Right atrium auricular region (tissue), 2 donors: ENCODE results near the gene HLA-E. TPM values are rescaled to one million over a fixed set of nuclear protein-coding genes. Genes with fewer than 3 reads are reported as not detected.
"Not testable (repeated sequence)": the region's sequence is repeated elsewhere in the genome, so short reads cannot be mapped to it uniquely, and the experiment has no call there.

Experiments
- DNase-seq: peaks from one replicate; pipeline ENCODE4 v3.0.0-alpha.2; 2019; ENCODE audit warnings: low spot score
- H3K27ac ChIP-seq, 2 donors: fragments of 200-600 bp; sonication (generic); 1 replicate in 1 of 2; 2 replicates in 1 of 2; pipeline ENCODE4 v1.5.1; 2016 to 2019
- H3K27me3 ChIP-seq, 2 donors: fragments of 200-600 bp; sonication (generic); one replicate each; pipeline versions ENCODE4 v1.5.1 to v1.6.0; 2017 to 2019
- H3K36me3 ChIP-seq: fragments of 200-600 bp; sonication (generic); one replicate; pipeline ENCODE4 v1.5.1; 2016
- H3K4me1 ChIP-seq, 2 donors: fragments of 200-600 bp; sonication (generic); one replicate each; pipeline versions ENCODE4 v1.5.1 to v1.6.0; 2017 to 2019
- H3K4me3 ChIP-seq, 2 donors: fragments of 200-600 bp; sonication (generic); 1 replicate in 1 of 2; 2 replicates in 1 of 2; pipeline ENCODE4 v1.5.1; 2017 to 2019; ENCODE audit warnings: mild to moderate bottlenecking in 1 of 2, moderate library complexity in 1 of 2
- H3K9me3 ChIP-seq, 2 donors: fragments of 200-600 bp; sonication (generic); one replicate each; pipeline ENCODE4 v1.5.1; 2019
- CTCF ChIP-seq, 2 donors: fragments of 200-600 bp; sonication (generic); IDR thresholded peaks; one replicate each; pipeline ENCODE4 v1.5.1; 2019; ENCODE audit warnings: antibody characterized with exemption in 2 of 2
- total RNA-seq, 2 donors: library from RNA; depleted of rRNA; stranded (reverse); fragments of >200 nt; gene quantifications; one replicate each; pipeline ENCODE4 v1.1.0, GENCODE V29; 2016

Gene HLA-E
- total RNA-seq, 2 donors from 2014 or later: 216 to 400 TPM

- Histone ChIP-seq H3K27ac (no peak overlapping the region), H3K9me3 (no peaks in the 10 kb centered on the region), H3K27me3 (no peaks in the 10 kb centered on the region), H3K36me3 (no peaks in the 10 kb centered on the region), H3K4me3 (no peak overlapping the region), H3K4me1 (no peaks in the 10 kb centered on the region)
- DNase-seq: no peak
- TF ChIP-seq CTCF (IDR thresholded peaks at IDR 0.05): no peak
Measured at GRCh38 chr6:30510419-30511168, 21.3 kb downstream of the HLA-E start.

GRCh38 chr6:30511169-30511546 is 21.8 kb downstream of the HLA-E start:
- Histone ChIP-seq H3K9me3 (no peaks in the 10 kb centered on the region), H3K27me3 (no peaks in the 10 kb centered on the region), H3K36me3 (no peaks in the 10 kb centered on the region), H3K4me3 (no peak overlapping the region), H3K4me1 (no peaks in the 10 kb centered on the region), H3K27ac (no peak overlapping the region)
- no peak for TF ChIP-seq CTCF (IDR thresholded peaks at IDR 0.05)
- DNase-seq: no peak

- H3K27ac ChIP-seq: no peak overlapping the region
- no peak for DNase-seq
- no peak for TF ChIP-seq CTCF (IDR thresholded peaks at IDR 0.05)
- no peak overlapping the region for H3K4me3 ChIP-seq
- H3K36me3 ChIP-seq: no peaks in the 10 kb centered on the region
- peaks cover 0 to 3% of the 10 kb centered on the region in 2 donors for H3K4me1 ChIP-seq
- no peaks in the 10 kb centered on the region for H3K27me3 ChIP-seq
- no peaks in the 10 kb centered on the region for H3K9me3 ChIP-seq
Measured at GRCh38 chr6:30513451-30513850, 24.1 kb downstream of the HLA-E start.

GRCh38 chr6:30515106-30515505 is 25.8 kb downstream of the HLA-E start:
- DNase-seq: no peak
- no peak for TF ChIP-seq CTCF (IDR thresholded peaks at IDR 0.05)
- Histone ChIP-seq H3K9me3 (no peaks in the 10 kb centered on the region), H3K27me3 (no peaks in the 10 kb centered on the region), H3K36me3 (no peaks in the 10 kb centered on the region), H3K4me1 (peaks cover 0 to 3% of the 10 kb centered on the region in 2 donors), H3K27ac (peak overlapping the region; percentile 83 to 85), H3K4me3 (no peak overlapping the region)

- DNase-seq: peak; percentile 97
- no peaks in the 10 kb centered on the region for H3K27me3 ChIP-seq
- no peak for TF ChIP-seq CTCF (IDR thresholded peaks at IDR 0.05)
- H3K36me3 ChIP-seq: no peaks in the 10 kb centered on the region
- peak overlapping the region; percentile 83 to 85 for H3K27ac ChIP-seq
- peaks cover 0 to 3% of the 10 kb centered on the region in 2 donors for H3K4me1 ChIP-seq
- no peaks in the 10 kb centered on the region for H3K9me3 ChIP-seq
- peak overlapping the region; percentile 42 to 54 for H3K4me3 ChIP-seq
Measured at GRCh38 chr6:30515944-30516753, 26.8 kb downstream of the HLA-E start.

DNA sequence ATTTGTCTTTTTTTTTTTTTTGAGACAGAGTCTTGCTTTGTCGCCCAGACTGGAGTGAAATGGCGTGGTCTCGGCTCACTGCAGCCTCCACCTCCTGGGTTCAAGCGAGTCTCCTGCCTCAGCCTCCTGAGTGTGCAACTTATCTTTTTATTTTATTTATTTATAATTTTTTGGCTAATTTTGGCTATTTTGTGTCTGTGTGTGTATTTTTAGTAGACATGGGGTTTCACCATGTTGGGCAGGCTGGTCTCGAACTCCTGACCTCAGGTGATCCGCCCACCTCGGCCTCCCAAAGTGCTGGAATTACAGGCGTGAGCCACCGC is 27.4 kb downstream of the HLA-E start:
- H3K9me3 ChIP-seq: not testable (repeated sequence)
- H3K27ac ChIP-seq: peak overlapping the region; percentile 83 to 85

GRCh38 chr6:30517767-30518504 is 28.6 kb downstream of the HLA-E start:
- H3K4me1 ChIP-seq, H3K9me3 ChIP-seq, H3K36me3 ChIP-seq, H3K4me3 ChIP-seq, DNase-seq, H3K27me3 ChIP-seq: not testable (repeated sequence)
- H3K27ac ChIP-seq: peak overlapping the region in 1 of 2 donors; percentile 8

More for the DNA sequence above, 27.4 kb downstream of the HLA-E start:
- not testable (repeated sequence) for H3K36me3 ChIP-seq, H3K27me3 ChIP-seq, DNase-seq, H3K4me1 ChIP-seq
- peak overlapping the region in 1 of 2 donors; percentile 54 for H3K4me3 ChIP-seq

GRCh38 chr6:30518505-30519145 is 29.3 kb downstream of the HLA-E start:
- not testable (repeated sequence) for H3K27ac ChIP-seq, H3K4me3 ChIP-seq, DNase-seq, H3K36me3 ChIP-seq, H3K9me3 ChIP-seq, H3K4me1 ChIP-seq, H3K27me3 ChIP-seq
